HG03159 (cell line): ENCODE measurements around the gene ATE1.
"Not testable (repeated sequence)": the region's sequence is repeated elsewhere in the genome, so short reads cannot be mapped to it uniquely, and the experiment has no call there.

Source experiments
- ATAC-seq: cut with Tn5 transposase; IDR thresholded peaks from one replicate; pipeline ENCODE4 v1.9.1; 2021; ENCODE audit warnings: mild to moderate bottlenecking, moderate library complexity; ENCODE audit not compliant: unreplicated experiment

Gene ATE1

DNA sequence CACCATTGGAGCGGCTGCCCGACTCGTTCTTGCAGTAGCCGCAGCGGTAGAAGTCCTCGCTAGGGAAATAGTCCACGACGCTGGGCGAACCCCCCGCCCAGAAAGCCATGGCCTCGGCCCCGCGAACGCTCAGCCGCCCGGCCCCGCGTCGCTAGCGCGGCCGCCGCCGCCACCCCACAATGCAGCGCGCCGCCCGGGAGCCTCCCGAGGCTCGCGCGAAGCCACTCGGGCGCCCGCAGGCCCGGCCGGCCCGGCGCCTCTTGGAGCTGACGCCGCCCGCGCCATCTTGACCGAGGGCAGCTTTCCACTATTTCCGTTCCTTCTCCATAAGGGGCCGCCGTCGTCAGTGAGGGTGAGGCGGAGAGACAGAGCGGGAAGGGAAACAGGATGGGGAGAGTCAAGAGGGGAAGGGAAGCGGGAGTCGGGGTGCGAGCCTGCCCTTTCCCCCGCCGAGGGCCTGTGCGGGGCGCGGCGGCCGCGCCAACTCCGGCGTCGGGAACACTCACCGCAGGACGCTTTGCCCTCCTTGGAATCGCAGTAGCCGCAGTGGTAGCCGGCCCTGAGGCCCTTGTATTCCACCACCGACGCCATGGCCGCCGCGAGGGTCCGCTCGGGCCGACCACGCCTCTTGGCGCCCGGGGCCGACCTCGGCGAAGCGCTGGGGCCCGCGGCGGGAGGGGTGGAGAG, at the start of gene ATE1:
ATE1 (minus strand) TSS at position 191 of the 687 bp plus-strand sequence; CDS start at position 109, 82 bp downstream.
- ATAC-seq, result peak; percentile 80

DNA sequence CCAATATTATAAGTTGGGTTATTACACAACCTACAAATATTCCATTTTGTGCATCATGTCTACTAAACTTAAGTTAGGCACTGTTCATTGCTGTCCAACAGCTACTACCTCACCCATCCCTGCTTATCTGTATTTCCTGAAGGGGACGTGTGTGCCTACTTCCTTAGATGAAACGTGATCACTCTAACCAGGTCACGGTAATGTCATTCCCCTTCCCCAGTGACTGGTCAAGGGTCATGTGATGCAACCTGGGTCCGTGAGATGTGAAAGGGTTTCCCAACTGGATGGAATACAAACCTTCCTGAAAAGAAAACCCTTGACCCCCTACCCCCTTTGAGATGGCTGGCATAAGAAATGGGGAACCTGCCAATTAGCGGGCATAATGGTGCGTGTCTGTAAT, 48.8 kb upstream of the ATE1 start:
- ATAC-seq, result no peak

DNA sequence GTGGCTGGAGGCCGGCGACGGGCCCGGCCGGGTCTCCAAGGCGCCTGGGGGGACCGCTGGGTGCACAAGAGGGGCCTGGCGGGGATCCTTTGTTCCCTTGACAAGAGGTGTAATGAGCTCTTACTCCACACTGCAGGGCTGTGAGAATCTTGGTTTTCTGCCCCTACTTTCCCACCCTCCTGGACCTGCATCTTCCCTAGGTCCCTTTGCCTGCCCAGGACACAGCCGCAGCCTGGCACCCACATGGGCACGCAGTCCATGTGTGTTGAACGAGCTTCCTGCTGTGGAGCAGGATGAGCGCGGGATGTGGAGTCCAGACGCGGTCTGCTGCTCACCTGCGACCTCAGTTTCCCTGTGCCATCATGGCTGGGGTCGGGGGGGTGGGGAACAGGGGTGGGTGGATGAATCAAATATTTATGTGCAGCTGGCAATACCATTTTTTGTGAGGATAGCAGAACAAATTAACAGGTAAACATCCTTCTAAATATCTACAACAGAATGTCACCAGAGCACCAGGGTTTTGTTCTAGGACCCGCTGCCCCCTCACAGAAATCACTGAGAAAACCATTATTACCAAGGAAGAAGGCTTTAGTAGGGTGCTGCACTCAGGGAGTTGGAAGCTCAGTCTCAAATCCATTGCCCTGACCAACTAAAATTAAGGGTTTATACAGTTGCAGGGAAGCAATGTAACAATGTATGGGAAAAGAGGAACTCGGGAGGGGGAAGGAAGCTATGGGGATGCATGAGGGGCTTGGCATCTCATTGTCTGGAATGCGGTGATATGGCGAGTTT, 47.7 kb upstream of the ATE1 start:
- ATAC-seq, result no peak

GRCh38 chr10:121974535-121975294, 46.9 kb upstream of the ATE1 start, which contains the start of gene NSMCE4A:
Gene NSMCE4A (minus strand): TSS chr10:121975217. CDS start chr10:121975165, 52 bp downstream.
- ATAC-seq, result peak; percentile 82

DNA sequence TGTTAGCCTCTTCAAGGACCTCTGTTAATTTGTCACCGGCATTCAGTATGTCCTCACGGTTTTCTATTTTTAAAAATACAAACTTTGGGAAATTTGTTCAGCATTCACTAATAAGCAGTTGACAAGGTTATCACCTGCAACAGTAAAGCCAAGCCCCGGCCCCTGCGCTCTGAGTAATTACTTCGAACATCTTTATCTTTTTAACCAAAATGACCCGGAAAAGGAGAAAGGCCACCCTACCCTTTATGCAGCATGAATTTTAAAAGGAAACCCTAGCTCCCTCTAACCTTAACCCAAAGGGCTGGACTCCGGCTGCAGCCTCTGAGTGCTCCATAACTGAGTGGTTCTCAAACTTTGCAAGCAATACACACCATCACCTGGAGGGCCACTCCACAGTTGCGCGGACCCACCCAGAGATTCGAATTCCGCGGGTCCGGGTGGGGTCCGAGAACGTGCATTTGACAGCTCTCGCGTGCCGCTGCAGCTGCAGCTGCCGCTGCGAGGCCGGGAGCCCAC, 46.2 kb upstream of the ATE1 start:
- peak; percentile 43 for ATAC-seq

GRCh38 chr10:121969086-121969485, 41.3 kb upstream of the ATE1 start:
- ATAC-seq, result not testable (repeated sequence)

DNA sequence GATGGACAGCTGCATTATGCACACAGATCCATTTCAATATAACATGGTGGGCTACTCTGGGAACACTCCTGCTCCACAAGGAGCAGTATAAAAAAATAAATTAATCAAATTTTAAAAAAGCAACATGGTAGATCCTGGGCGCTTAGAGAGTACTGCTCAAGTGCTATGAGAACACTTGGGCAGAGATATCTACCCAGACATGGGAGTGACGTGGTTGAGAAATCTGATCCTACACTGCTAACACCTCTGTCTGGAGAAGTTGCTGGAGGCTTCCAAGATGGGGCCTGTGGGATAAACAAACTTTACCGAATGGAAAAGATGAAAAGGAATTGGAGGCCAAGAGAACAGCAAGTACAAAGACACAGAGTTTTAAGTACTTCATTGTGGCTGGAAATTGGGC, 38.2 kb upstream of the ATE1 start:
- no peak for ATAC-seq

DNA sequence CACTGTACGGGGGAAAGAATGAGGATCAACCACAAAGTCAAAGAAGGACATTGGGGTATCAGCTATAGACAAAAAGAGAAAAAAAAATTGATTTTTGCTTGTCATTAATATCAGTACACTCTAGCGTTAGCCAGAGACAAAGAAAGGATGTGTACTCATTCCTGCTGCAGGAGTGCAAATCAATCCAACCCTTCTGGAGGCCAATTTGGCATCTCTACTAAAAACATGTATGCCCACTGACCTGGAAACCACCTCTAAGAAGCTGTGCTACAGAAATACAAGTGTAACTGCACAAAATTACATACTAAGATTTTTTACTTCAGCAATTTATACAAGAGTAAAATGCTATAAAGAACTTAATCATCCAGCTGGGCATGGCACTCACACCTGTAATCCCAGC, 33.6 kb upstream of the ATE1 start:
- no peak for ATAC-seq

- no peak for ATAC-seq
These were observed 31.8 kb upstream of the ATE1 start for GRCh38 chr10:121959671-121960070.

DNA sequence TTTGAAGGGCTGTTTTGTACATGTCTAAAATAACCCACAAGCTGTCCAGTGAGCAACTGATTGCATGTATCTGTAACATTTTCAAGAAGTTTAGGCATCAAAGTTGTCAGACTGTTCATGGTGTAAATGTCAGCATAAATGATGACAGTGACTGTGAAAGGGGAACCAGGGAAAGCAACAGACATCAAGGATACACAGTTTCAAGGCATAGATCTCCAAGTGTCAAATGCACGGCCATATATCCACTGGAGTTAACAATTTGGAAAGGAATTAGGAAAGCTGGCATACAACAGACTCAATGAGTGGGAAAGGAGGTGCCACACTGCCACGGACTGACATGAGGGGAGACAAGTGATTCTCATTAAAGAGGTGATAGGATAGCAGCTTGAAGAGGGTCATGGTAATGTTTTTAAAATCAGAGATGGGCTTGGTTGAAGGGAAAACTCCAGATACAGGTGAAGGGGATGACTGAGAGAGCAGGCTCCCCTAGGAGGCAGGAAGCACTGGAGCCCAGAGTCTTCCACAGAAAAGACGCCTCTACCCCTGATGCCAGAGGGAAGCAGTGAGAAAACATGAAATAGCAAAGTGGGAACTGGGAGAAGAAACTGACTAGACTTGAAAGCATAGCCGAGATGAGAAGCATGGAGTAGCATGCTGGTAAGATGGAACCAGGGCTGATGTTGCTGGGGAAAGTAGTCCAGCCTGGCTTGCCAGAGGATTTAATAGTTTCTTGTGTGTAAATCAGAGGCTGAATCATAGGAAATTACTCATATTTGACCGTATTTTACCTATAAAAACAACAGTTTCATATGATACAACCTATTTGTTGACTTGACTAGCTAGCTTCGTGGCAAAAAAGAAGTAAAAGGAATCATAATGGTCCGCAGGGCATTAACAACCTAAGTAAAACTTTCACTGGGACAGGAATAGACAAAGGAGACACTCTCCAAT, 28.6 kb upstream of the ATE1 start:
- no peak for ATAC-seq

GRCh38 chr10:121952226-121952625, 24.4 kb upstream of the ATE1 start:
- ATAC-seq, result no peak

GRCh38 chr10:121949451-121949850, 21.6 kb upstream of the ATE1 start:
- ATAC-seq, result no peak

DNA sequence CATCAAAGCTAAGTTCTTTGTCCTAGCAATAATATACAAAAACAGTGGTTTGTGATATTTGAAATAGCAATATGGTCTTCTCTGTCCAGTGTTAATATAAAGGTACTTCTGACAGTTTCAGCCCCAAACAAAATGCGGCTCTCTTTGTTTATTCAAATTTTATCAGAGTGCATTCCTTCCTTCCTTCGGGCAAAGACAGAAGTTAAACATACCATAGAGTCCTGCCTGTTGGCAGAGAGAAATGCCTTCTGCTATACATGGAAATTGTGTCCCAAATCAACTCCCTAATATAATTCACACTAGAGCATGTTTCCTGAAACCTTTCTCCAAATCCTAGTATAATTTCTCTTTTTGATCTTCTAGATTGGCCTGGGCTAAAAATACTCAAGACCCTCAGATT, 21.2 kb upstream of the ATE1 start:
- ATAC-seq, result no peak

GRCh38 chr10:121947343-121948330, 19.8 kb upstream of the ATE1 start:
- ATAC-seq, result no peak

DNA sequence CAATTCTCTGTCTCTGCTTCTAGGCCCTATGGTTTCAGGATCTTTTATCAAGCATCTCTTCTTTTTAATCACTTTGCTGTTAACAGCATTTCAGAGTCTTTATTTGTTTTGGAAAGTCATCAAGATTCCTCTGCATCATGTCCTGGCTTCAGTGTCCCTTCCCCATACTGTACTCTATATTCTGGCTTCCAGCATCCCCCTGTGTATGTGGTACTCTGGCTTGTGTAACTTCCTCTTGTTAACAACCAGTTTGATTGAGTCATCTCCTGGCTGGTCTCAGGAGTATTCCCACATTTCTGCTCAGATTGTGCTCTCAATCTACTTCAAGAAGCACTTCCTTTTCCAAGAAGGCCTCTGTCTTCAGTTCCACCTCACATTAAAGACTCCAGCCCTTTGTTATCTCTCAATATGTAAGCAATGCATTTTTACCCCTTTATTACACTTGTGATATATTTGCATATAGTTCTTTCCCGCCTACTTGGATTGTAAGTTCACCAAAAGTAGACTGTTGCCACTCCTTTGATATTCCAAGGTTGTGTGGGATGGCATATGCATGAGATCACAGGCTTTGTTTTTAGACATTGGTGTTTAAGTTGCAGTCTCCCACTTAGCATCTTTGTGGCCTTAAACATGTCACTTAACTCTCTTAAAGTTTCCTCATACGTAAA, 15.1 kb upstream of the ATE1 start:
- no peak for ATAC-seq

DNA sequence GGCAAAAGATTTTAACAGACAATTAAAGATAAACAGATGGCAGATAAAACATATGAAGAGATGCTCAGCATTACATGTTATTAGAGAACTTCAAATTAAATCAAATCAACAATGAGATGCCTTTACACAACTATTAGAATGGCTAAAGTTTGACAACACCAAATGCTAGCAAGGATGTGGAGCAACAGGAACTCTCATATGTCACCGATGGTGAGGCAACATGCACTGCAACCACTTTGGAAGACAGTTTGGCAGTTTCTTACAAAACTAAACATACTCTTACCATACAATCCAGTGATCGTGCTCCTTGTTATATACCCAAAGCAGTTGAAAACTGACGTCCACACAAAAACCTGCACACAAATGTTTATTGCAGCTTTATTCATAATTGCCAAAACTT, 13.7 kb upstream of the ATE1 start:
- ATAC-seq, result no peak

GRCh38 chr10:121936295-121936694, 8.5 kb upstream of the ATE1 start:
- ATAC-seq, result no peak

GRCh38 chr10:121935702-121936101, 7.9 kb upstream of the ATE1 start:
- no peak for ATAC-seq
